WTC11 (cell line): ENCODE data around the gene ESYT1. TPM values are rescaled to one million over a fixed set of nuclear protein-coding genes. Genes with fewer than 3 reads are reported as not detected.
A peak's percentile ranks its signal among the peaks of the same experiment; 100 is the strongest.

Experiments
- ATAC-seq: fragments of 200-7000 bp; cut with Tn5 transposase; 2 replicates; pipeline ENCODE4 v1.10.0; 2021; ENCODE audit warnings: mild to moderate bottlenecking, moderate library complexity
- CTCF ChIA-PET: fragments of 300-600 bp; sonication (Branson Sonifier 250); formaldehyde crosslinking; loops from one replicate; lab custom pipeline; 2021; ENCODE audit warnings: antibody characterized with exemption; lab: Charles Lee
- POLR2A ChIA-PET: fragments of 350-600 bp; sonication (Branson Sonifier 250); formaldehyde crosslinking; loops from one replicate; lab custom pipeline; 2021; ENCODE audit warnings: antibody characterized with exemption; lab: Charles Lee
- DNase-seq: peaks from one replicate; pipeline ENCODE4 v3.0.0; 2021; ENCODE audit warnings: low spot score
- H3K27ac Mint-ChIP-seq: 2 replicates; pipeline ENCODE4 v1.8.0; 2021; ENCODE audit warnings: mixed read lengths
- H3K27me3 Mint-ChIP-seq: 2 replicates; pipeline ENCODE4 v1.8.0; 2021; ENCODE audit warnings: low read depth, mild to moderate bottlenecking, moderate library complexity, mixed read lengths
- H3K36me3 Mint-ChIP-seq: 2 replicates; pipeline ENCODE4 v1.8.0; 2021; ENCODE audit warnings: mixed read lengths
- H3K4me1 Mint-ChIP-seq: 2 replicates; pipeline ENCODE4 v1.8.0; 2022; ENCODE audit warnings: mixed read lengths
- H3K4me3 Mint-ChIP-seq: 2 replicates; pipeline ENCODE4 v1.8.0; 2021; ENCODE audit warnings: mild to moderate bottlenecking, moderate library complexity, mixed read lengths
- H3K9me3 Mint-ChIP-seq: 2 replicates; pipeline ENCODE4 v1.8.0; 2021; ENCODE audit warnings: mixed read lengths
- ATF3 ChIP-seq: sonication (generic); formaldehyde crosslinking; conservative IDR thresholded peaks from 2 replicates; pipeline ENCODE4 v1.8.1; 2022; ENCODE audit warnings: mild to moderate bottlenecking, missing genetic modification reagents
- CREM ChIP-seq: sonication (generic); formaldehyde crosslinking; IDR thresholded peaks from 2 replicates; pipeline ENCODE4 v1.8.1; 2022; ENCODE audit warnings: mild to moderate bottlenecking, missing genetic modification reagents, moderate library complexity
- CTCF ChIP-seq: fragments of 200-600 bp; IDR thresholded peaks from 2 replicates; pipeline ENCODE4 v1.8.0; 2022; ENCODE audit warnings: antibody characterized with exemption
- E2F5 ChIP-seq: sonication (generic); formaldehyde crosslinking; IDR thresholded peaks from 2 replicates; pipeline ENCODE4 v1.8.1; 2022; ENCODE audit warnings: mild to moderate bottlenecking, moderate library complexity, missing genetic modification reagents
- EMX1 ChIP-seq: fragments of 250-450 bp; sonication (Bioruptor Pico); IDR thresholded peaks from 2 replicates; pipeline ENCODE4 v1.8.0; 2021; ENCODE audit warnings: mild to moderate bottlenecking
- ESRRA ChIP-seq: sonication (generic); formaldehyde crosslinking; IDR thresholded peaks from 2 replicates; pipeline ENCODE4 v1.8.1; 2022; ENCODE audit warnings: mild to moderate bottlenecking, missing genetic modification reagents, borderline replicate concordance
- FOXP1 ChIP-seq: sonication (generic); formaldehyde crosslinking; IDR thresholded peaks from 2 replicates; pipeline ENCODE4 v1.8.0; 2022; ENCODE audit warnings: missing genetic modification reagents, mild to moderate bottlenecking, moderate library complexity, borderline replicate concordance
- FOXP4 ChIP-seq: sonication (generic); formaldehyde crosslinking; IDR thresholded peaks from 2 replicates; pipeline ENCODE4 v1.8.0; 2022; ENCODE audit warnings: mild to moderate bottlenecking, missing genetic modification reagents
- GABPB1 ChIP-seq: sonication (generic); formaldehyde crosslinking; IDR thresholded peaks from 2 replicates; pipeline ENCODE4 v1.8.1; 2023; ENCODE audit warnings: mild to moderate bottlenecking, missing genetic modification reagents
- HMGXB4 ChIP-seq: sonication (generic); formaldehyde crosslinking; IDR thresholded peaks from 2 replicates; pipeline ENCODE4 v1.8.1; 2023; ENCODE audit warnings: mild to moderate bottlenecking, moderate library complexity, missing genetic modification reagents
- KAT7 ChIP-seq: sonication (generic); formaldehyde crosslinking; IDR thresholded peaks from 2 replicates; pipeline ENCODE4 v1.8.1; 2023; ENCODE audit warnings: missing genetic modification reagents, mild to moderate bottlenecking, borderline replicate concordance
- MXD4 ChIP-seq: fragments of 250-450 bp; sonication (Bioruptor Pico); IDR thresholded peaks from 2 replicates; pipeline ENCODE4 v1.8.0; 2021; ENCODE audit warnings: mild to moderate bottlenecking, moderate library complexity, borderline replicate concordance
- MYBL2 ChIP-seq: sonication (generic); formaldehyde crosslinking; IDR thresholded peaks from 2 replicates; pipeline ENCODE4 v1.8.1; 2023; ENCODE audit warnings: mild to moderate bottlenecking, moderate library complexity, missing genetic modification reagents
- NFE2L1 ChIP-seq: sonication (generic); formaldehyde crosslinking; IDR thresholded peaks from 2 replicates; pipeline ENCODE4 v1.8.1; 2023; ENCODE audit warnings: missing genetic modification reagents
- PRRX2 ChIP-seq: fragments of 250-450 bp; sonication (Bioruptor Pico); IDR thresholded peaks from 2 replicates; pipeline ENCODE4 v1.8.0; 2021; ENCODE audit warnings: mild to moderate bottlenecking
- SMAD3 ChIP-seq: sonication (generic); formaldehyde crosslinking; IDR thresholded peaks from 2 replicates; pipeline ENCODE4 v1.8.0; 2022; ENCODE audit warnings: missing genetic modification reagents, mild to moderate bottlenecking, borderline replicate concordance
- SP1 ChIP-seq: sonication (generic); formaldehyde crosslinking; conservative IDR thresholded peaks from 2 replicates; pipeline ENCODE4 v1.8.1; 2022; ENCODE audit warnings: missing genetic modification reagents
- TEAD1 ChIP-seq: sonication (generic); formaldehyde crosslinking; IDR thresholded peaks from 2 replicates; pipeline ENCODE4 v1.8.0; 2022; ENCODE audit warnings: mild to moderate bottlenecking, missing genetic modification reagents
- TEAD4 ChIP-seq: sonication (generic); formaldehyde crosslinking; IDR thresholded peaks from 2 replicates; pipeline ENCODE4 v1.8.0; 2022; ENCODE audit warnings: mild to moderate bottlenecking, missing genetic modification reagents
- USF1 ChIP-seq: sonication (generic); formaldehyde crosslinking; IDR thresholded peaks from 2 replicates; pipeline ENCODE4 v1.8.0; 2022; ENCODE audit warnings: mild to moderate bottlenecking, missing genetic modification reagents
- ZBTB43 ChIP-seq: sonication (generic); formaldehyde crosslinking; IDR thresholded peaks from 2 replicates; pipeline ENCODE4 v1.8.1; 2023; ENCODE audit warnings: mild to moderate bottlenecking, missing genetic modification reagents
- ZNF121 ChIP-seq: sonication (generic); formaldehyde crosslinking; IDR thresholded peaks from 2 replicates; pipeline ENCODE4 v1.8.0; 2023; ENCODE audit warnings: missing genetic modification reagents
- ZNF425 ChIP-seq: fragments of 250-450 bp; sonication (Bioruptor Pico); conservative IDR thresholded peaks from 2 replicates; pipeline ENCODE4 v1.9.0; 2021; ENCODE audit warnings: mild to moderate bottlenecking
- total RNA-seq: library from RNA; stranded (reverse); gene quantifications from 3 replicates; pipeline ENCODE4 v1.2.3, GENCODE V29; 2021

Gene ESYT1
- total RNA-seq, 1 experiment from 2014 or later = 80.1 TPM

GRCh38 chr12:56079723-56080555 lies 48.1 kb upstream of the ESYT1 start, which contains the start of gene ERBB3:
TSS of gene ERBB3 (plus strand) at chr12:56080165. CDS start at chr12:56080301, 136 bp downstream.
- DNase-seq (peak; percentile 82), ATAC-seq (peak; percentile 49)
- no peaks in the 10 kb centered on the region for H3K9me3 Mint-ChIP-seq
- no peaks in the 10 kb centered on the region for H3K27me3 Mint-ChIP-seq
- peak within 1 kb of the TSS; percentile 89 for H3K4me3 Mint-ChIP-seq
- ChIA-PET POLR2A (interaction anchor here (0.6 to 2.9 kb wide), 14 partner anchors 25 to 938 kb away, joined by 3 to 34 read pairs (median 4); partner anchors contain the start of genes MYL6, PA2G4, RAB5B and RNF41), CTCF (interaction anchor here (0.6 to 2.6 kb wide), 25 partner anchors 10 to 350 kb away, joined by 3 to 16 read pairs (median 4); partner anchors contain the start of genes ESYT1, ORMDL2, PA2G4 and RAB5B)
- H3K27ac Mint-ChIP-seq = peak within 1 kb of the TSS; percentile 98
- H3K4me1 Mint-ChIP-seq = peaks cover 23% of the 10 kb centered on the region
- H3K36me3 Mint-ChIP-seq = peaks cover 12% of the 10 kb centered on the region
- TF ChIP-seq PRRX2 (no peak), TEAD4 (0 out of 2 replicates have a peak, but pooled peaks have one; percentile 14), MYBL2 (CRISPR knock-in tag) (peak; percentile 60), SP1 (CRISPR knock-in tag) (0 out of 2 replicates have a peak, but pooled peaks have one; percentile 2), GABPB1 (CRISPR knock-in tag) (peak; percentile 40; the same call in 1 of the 2 replicates), FOXP1 (CRISPR knock-in tag) (0 out of 2 replicates have a peak, but pooled peaks have one; percentile 28), FOXP4 (CRISPR knock-in tag) (peak; percentile 53), ESRRA (CRISPR knock-in tag) (0 out of 2 replicates have a peak, but pooled peaks have one; percentile 14), ZBTB43 (CRISPR knock-in tag) (peak; percentile 86; the same call in 1 of the 2 replicates), NFE2L1 (CRISPR knock-in tag) (peak; percentile 73; the same call in 1 of the 2 replicates), ATF3 (CRISPR knock-in tag) (0 out of 2 replicates have a peak, but pooled peaks have one; percentile 16), TEAD1 (CRISPR knock-in tag) (peak; percentile 21; the same call in 1 of the 2 replicates), MXD4 (CRISPR knock-in tag) (no peak), ZNF425 (CRISPR knock-in tag) (no peak), CTCF (no peak), EMX1 (CRISPR knock-in tag) (no peak), CREM (CRISPR knock-in tag) (peak; percentile 61; the same call in 1 of the 2 replicates), ZNF121 (CRISPR knock-in tag) (no peak), SMAD3 (CRISPR knock-in tag) (no peak; the same call in 1 of the 2 replicates), HMGXB4 (CRISPR knock-in tag) (peak; percentile 90), E2F5 (0 out of 2 replicates have a peak, but pooled peaks have one; percentile 17), KAT7 (0 out of 2 replicates have a peak, but pooled peaks have one; percentile 19), USF1 (CRISPR knock-in tag) (peak; percentile 12; the same call in 1 of the 2 replicates)
